NCI-H510A treated with DMSO at 0.1 percent for 48 hours (cell line): ENCODE results near the gene CALML4.
"Not testable (repeated sequence)": the region's sequence is repeated elsewhere in the genome, so short reads cannot be mapped to it uniquely, and the experiment has no call there.

ENCODE experiments used
- DNase-seq: peaks from one replicate; lab custom pipeline; 2025; lab: John Stamatoyannopoulos, UW

CALML4 gene

GRCh38 chr15:68208136-68208535 lies 3.0 kb upstream of the CALML4 start:
- DNase-seq: no peak

- DNase-seq: no peak
Observed at GRCh38 chr15:68207176-68207935, 2.2 kb upstream of the CALML4 start.

- DNase-seq: no peak
Observed at GRCh38 chr15:68206711-68207151, 1.6 kb upstream of the CALML4 start.

- no peak for DNase-seq
Observed at GRCh38 chr15:68205954-68206539, 915 bp upstream of the CALML4 start.

- no peak for DNase-seq
Observed at GRCh38 chr15:68205558-68205944, 419 bp upstream of the CALML4 start.

- DNase-seq: no peak
Observed at GRCh38 chr15:68204361-68204760, 771 bp downstream of the CALML4 start.

GRCh38 chr15:68203956-68204355 lies 1.2 kb downstream of the CALML4 start:
- no peak for DNase-seq

GRCh38 chr15:68203486-68203885 lies 1.6 kb downstream of the CALML4 start:
- no peak for DNase-seq

- DNase-seq: not testable (repeated sequence)
Observed at GRCh38 chr15:68202994-68203393, 2.1 kb downstream of the CALML4 start.

GRCh38 chr15:68201879-68202261 lies 3.3 kb downstream of the CALML4 start:
- no peak for DNase-seq

GRCh38 chr15:68201153-68201878 lies 3.8 kb downstream of the CALML4 start:
- DNase-seq: no peak

GRCh38 chr15:68200016-68200861 lies 4.9 kb downstream of the CALML4 start:
- no peak for DNase-seq

- no peak for DNase-seq
Observed at GRCh38 chr15:68199340-68199739, 5.8 kb downstream of the CALML4 start.

- DNase-seq: no peak
Observed at GRCh38 chr15:68197661-68198437, 7.3 kb downstream of the CALML4 start.

- no peak for DNase-seq
Observed at GRCh38 chr15:68197170-68197492, 8.0 kb downstream of the CALML4 start.

- DNase-seq: no peak
Observed at GRCh38 chr15:68196445-68197169, 8.5 kb downstream of the CALML4 start.

- no peak for DNase-seq
Observed at GRCh38 chr15:68195336-68196112, 9.6 kb downstream of the CALML4 start.

GRCh38 chr15:68192804-68193486 lies 12.2 kb downstream of the CALML4 start:
- no peak for DNase-seq

- no peak for DNase-seq
Observed at GRCh38 chr15:68192117-68192516, 13.0 kb downstream of the CALML4 start.
